ENCODE data around the gene TENM4. TPM values are rescaled to one million over a fixed set of nuclear protein-coding genes. Genes with fewer than 3 reads are reported as not detected.

TENM4 gene
- total RNA-seq, 1 experiment from 2014 or later = 0.39 TPM

DNA sequence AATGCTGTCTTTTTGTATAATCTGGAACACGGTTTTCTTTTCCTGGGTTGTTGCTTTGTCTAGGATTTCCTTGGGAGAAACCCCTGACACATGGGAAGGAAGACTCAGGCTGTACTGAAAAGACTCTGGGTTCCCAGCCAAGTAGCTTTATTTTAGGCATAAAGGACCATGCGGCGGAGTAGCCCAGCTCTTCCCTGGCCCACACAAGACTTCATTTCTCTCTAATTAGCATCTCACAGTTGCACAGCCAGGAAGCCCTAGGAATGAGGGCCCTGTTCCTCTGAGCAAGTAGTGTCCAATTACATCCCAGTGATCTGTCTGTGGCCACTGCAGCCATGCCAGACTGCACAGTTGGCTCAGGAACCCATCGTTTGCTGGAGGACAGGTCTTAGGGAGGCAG is 319.5 kb downstream of the TENM4 start:
- Histone ChIP-seq H3K9me3 (ENCODE audit: control insufficient read depth, insufficient read depth, low read depth, low read length) (no peaks in the 10 kb centered on the region), H3K36me3 (ENCODE audit: control insufficient read depth, insufficient read depth, low read length) (no peaks in the 10 kb centered on the region), H3K4me3 (ENCODE audit: low read depth in 2 of 2, low read length in 2 of 2) (no peak overlapping the region), H3K27ac (ENCODE audit: low read length) (no peak overlapping the region), H3K27me3 (ENCODE audit: control insufficient read depth, insufficient read depth, low read length) (no peaks in the 10 kb centered on the region), H3K4me1 (ENCODE audit: control insufficient read depth, insufficient read depth, low read length) (no peaks in the 10 kb centered on the region)
- intact Hi-C loops (cut with micrococcal nuclease; ENCODE audit: unreplicated experiment) = no loop called here
- no TSS peak for BruUV-seq (replicated peaks)
- DNase-seq (ENCODE audit: low read depth, low spot score) (no peak), ATAC-seq (no peak)
- in situ Hi-C loops (cut with HindIII; ENCODE audit: low pct_unique_long_range_greater_than_20kb, low sequenced_read_pairs) = no loop called here
- ChIA-PET POLR2A (no interaction called here), CTCF (no interaction called here)
- TF ChIP-seq, protein P1, sequence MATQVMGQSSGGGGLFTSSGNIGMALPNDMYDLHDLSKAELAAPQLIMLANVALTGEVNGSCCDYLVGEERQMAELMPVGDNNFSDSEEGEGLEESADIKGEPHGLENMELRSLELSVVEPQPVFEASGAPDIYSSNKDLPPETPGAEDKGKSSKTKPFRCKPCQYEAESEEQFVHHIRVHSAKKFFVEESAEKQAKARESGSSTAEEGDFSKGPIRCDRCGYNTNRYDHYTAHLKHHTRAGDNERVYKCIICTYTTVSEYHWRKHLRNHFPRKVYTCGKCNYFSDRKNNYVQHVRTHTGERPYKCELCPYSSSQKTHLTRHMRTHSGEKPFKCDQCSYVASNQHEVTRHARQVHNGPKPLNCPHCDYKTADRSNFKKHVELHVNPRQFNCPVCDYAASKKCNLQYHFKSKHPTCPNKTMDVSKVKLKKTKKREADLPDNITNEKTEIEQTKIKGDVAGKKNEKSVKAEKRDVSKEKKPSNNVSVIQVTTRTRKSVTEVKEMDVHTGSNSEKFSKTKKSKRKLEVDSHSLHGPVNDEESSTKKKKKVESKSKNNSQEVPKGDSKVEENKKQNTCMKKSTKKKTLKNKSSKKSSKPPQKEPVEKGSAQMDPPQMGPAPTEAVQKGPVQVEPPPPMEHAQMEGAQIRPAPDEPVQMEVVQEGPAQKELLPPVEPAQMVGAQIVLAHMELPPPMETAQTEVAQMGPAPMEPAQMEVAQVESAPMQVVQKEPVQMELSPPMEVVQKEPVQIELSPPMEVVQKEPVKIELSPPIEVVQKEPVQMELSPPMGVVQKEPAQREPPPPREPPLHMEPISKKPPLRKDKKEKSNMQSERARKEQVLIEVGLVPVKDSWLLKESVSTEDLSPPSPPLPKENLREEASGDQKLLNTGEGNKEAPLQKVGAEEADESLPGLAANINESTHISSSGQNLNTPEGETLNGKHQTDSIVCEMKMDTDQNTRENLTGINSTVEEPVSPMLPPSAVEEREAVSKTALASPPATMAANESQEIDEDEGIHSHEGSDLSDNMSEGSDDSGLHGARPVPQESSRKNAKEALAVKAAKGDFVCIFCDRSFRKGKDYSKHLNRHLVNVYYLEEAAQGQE (IDR thresholded peaks at IDR 0.05; ENCODE audit: insufficient read depth in 1 of 2, low read depth in 2 of 2, low read length in 1 of 2) = no peak
- no peak for TF ChIP-seq CTCF (IDR thresholded peaks at IDR 0.05)
- no peak for TF ChIP-seq TCF7L2 (IDR thresholded peaks at IDR 0.05; ENCODE audit: low read depth, low read length)
- no peak for TF ChIP-seq SIN3A (IDR thresholded peaks at IDR 0.05; ENCODE audit: borderline replicate concordance, insufficient read depth, low read depth, low read length)
- TF ChIP-seq POLR2AphosphoS5 (IDR thresholded peaks at IDR 0.05; ENCODE audit: low read depth, low read length) = no peak

GRCh38 chr11:79119491-79120284 is 321.1 kb downstream of the TENM4 start:
- TF ChIP-seq SIN3A (IDR thresholded peaks at IDR 0.05; ENCODE audit: borderline replicate concordance, insufficient read depth, low read depth, low read length) = no peak
- TF ChIP-seq POLR2AphosphoS5 (IDR thresholded peaks at IDR 0.05; ENCODE audit: low read depth, low read length) = no peak
- no peak for TF ChIP-seq CTCF (IDR thresholded peaks at IDR 0.05)
- no peak for TF ChIP-seq TCF7L2 (IDR thresholded peaks at IDR 0.05; ENCODE audit: low read depth, low read length)
- TF ChIP-seq, protein P1 (IDR thresholded peaks at IDR 0.05; ENCODE audit: insufficient read depth in 1 of 2, low read depth in 2 of 2, low read length in 1 of 2) = no peak
- Histone ChIP-seq H3K27me3 (ENCODE audit: control insufficient read depth, insufficient read depth, low read length) (no peaks in the 10 kb centered on the region), H3K4me1 (ENCODE audit: control insufficient read depth, insufficient read depth, low read length) (no peaks in the 10 kb centered on the region), H3K27ac (ENCODE audit: low read length) (no peak overlapping the region), H3K4me3 (ENCODE audit: low read depth in 2 of 2, low read length in 2 of 2) (no peak overlapping the region), H3K9me3 (ENCODE audit: control insufficient read depth, insufficient read depth, low read depth, low read length) (no peaks in the 10 kb centered on the region), H3K36me3 (ENCODE audit: control insufficient read depth, insufficient read depth, low read length) (no peaks in the 10 kb centered on the region)
- ChIA-PET POLR2A (no interaction called here), CTCF (no interaction called here)
- in situ Hi-C loops (cut with HindIII; ENCODE audit: low pct_unique_long_range_greater_than_20kb, low sequenced_read_pairs) (no loop called here), intact Hi-C loops (cut with micrococcal nuclease; ENCODE audit: unreplicated experiment) (no loop called here)
- ATAC-seq (no peak), DNase-seq (ENCODE audit: low read depth, low spot score) (no peak)
- BruUV-seq (replicated peaks) = no TSS peak
